ENCODE measurements around the gene TMCO1. TPM values are rescaled to one million over a fixed set of nuclear protein-coding genes. Genes with fewer than 3 reads are reported as not detected.
"Not testable (repeated sequence)": the region's sequence is repeated elsewhere in the genome, so short reads cannot be mapped to it uniquely, and the experiment has no call there.

TMCO1 gene
- total and polyA plus RNA-seq, 2 experiments from 2014 or later = 134 to 205 TPM

- Histone ChIP-seq H3K27ac (no peak overlapping the region), H3K9me3 (ENCODE audit: low read depth) (peaks cover 5% of the 10 kb centered on the region), H3K4me1 (ENCODE audit: insufficient read depth) (no peaks in the 10 kb centered on the region), H3K27me3 (no peaks in the 10 kb centered on the region), H2AFZ (no peak overlapping the region), H3K36me3 (replicated peaks; ENCODE audit: insufficient read depth, low read depth) (no peaks in the 10 kb centered on the region), H3K79me2 (no peaks in the 10 kb centered on the region), H3K9me2 (replicated peaks; ENCODE audit: insufficient read depth) (no peaks in the 10 kb centered on the region), H3K4me3 (no peak overlapping the region), H4K20me1 (ENCODE audit: insufficient read depth, poor library complexity, severe bottlenecking) (no peaks in the 10 kb centered on the region), H3K4me2 (no peak overlapping the region)
- TF ChIP-seq EZH2 (IDR thresholded peaks at IDR 0.05; ENCODE audit: borderline replicate concordance) = no peak
- TF ChIP-seq EZH2phosphoT487 (IDR thresholded peaks at IDR 0.05; ENCODE audit: low read depth, severe bottlenecking, unreplicated experiment) = no peak
- TF ChIP-seq CTCF (IDR thresholded peaks at IDR 0.05; ENCODE audit: poor library complexity) = no peak
- WGBS (ENCODE audit: low lambda C conversion rate, missing lambda C conversion rate) = 79% methylated on average over 2 of the region's 2 CpGs
- no peak for DNase-seq (ENCODE audit: low spot score)
Observed at GRCh38 chr1:165795894-165796293, 27.2 kb upstream of the TMCO1 start.

GRCh38 chr1:165793951-165794350 is 25.3 kb upstream of the TMCO1 start:
- Histone ChIP-seq H4K20me1 (ENCODE audit: insufficient read depth, poor library complexity, severe bottlenecking) (no peaks in the 10 kb centered on the region), H3K27me3 (no peaks in the 10 kb centered on the region), H3K4me2 (no peak overlapping the region), H3K36me3 (replicated peaks; ENCODE audit: insufficient read depth, low read depth) (no peaks in the 10 kb centered on the region), H2AFZ (no peak overlapping the region), H3K9me3 (ENCODE audit: low read depth) (no peaks in the 10 kb centered on the region), H3K4me1 (ENCODE audit: insufficient read depth) (no peaks in the 10 kb centered on the region), H3K27ac (no peak overlapping the region), H3K9me2 (replicated peaks; ENCODE audit: insufficient read depth) (no peaks in the 10 kb centered on the region), H3K79me2 (no peaks in the 10 kb centered on the region), H3K4me3 (no peak overlapping the region)
- DNase-seq (ENCODE audit: low spot score) = no peak
- no peak for TF ChIP-seq CTCF (IDR thresholded peaks at IDR 0.05; ENCODE audit: poor library complexity)
- no peak for TF ChIP-seq EZH2 (IDR thresholded peaks at IDR 0.05; ENCODE audit: borderline replicate concordance)
- TF ChIP-seq EZH2phosphoT487 (IDR thresholded peaks at IDR 0.05; ENCODE audit: low read depth, severe bottlenecking, unreplicated experiment) = no peak
- 77% methylated on average over 2 of the region's 2 CpGs for WGBS (ENCODE audit: low lambda C conversion rate, missing lambda C conversion rate)

- Histone ChIP-seq H3K4me3 (no peak overlapping the region), H3K27ac (no peak overlapping the region), H4K20me1 (ENCODE audit: insufficient read depth, poor library complexity, severe bottlenecking) (no peaks in the 10 kb centered on the region), H3K79me2 (no peaks in the 10 kb centered on the region), H3K9me2 (replicated peaks; ENCODE audit: insufficient read depth) (no peaks in the 10 kb centered on the region), H2AFZ (no peak overlapping the region), H3K36me3 (replicated peaks; ENCODE audit: insufficient read depth, low read depth) (no peaks in the 10 kb centered on the region), H3K4me1 (ENCODE audit: insufficient read depth) (no peaks in the 10 kb centered on the region), H3K9me3 (ENCODE audit: low read depth) (no peaks in the 10 kb centered on the region), H3K27me3 (no peaks in the 10 kb centered on the region), H3K4me2 (no peak overlapping the region)
- TF ChIP-seq CTCF (IDR thresholded peaks at IDR 0.05; ENCODE audit: poor library complexity) = no peak
- no peak for TF ChIP-seq EZH2phosphoT487 (IDR thresholded peaks at IDR 0.05; ENCODE audit: low read depth, severe bottlenecking, unreplicated experiment)
- no peak for TF ChIP-seq EZH2 (IDR thresholded peaks at IDR 0.05; ENCODE audit: borderline replicate concordance)
- 97% methylated on average over 1 of the region's 1 CpG for WGBS (ENCODE audit: low lambda C conversion rate, missing lambda C conversion rate)
- DNase-seq (ENCODE audit: low spot score) = no peak
Observed at GRCh38 chr1:165787741-165788140, 19.1 kb upstream of the TMCO1 start.

- H2AFZ ChIP-seq; H3K79me2 ChIP-seq; H3K9me3 ChIP-seq (ENCODE audit: low read depth); H3K27me3 ChIP-seq; H3K4me1 ChIP-seq (ENCODE audit: insufficient read depth); H3K9me2 ChIP-seq (replicated peaks; ENCODE audit: insufficient read depth); H3K36me3 ChIP-seq (replicated peaks; ENCODE audit: insufficient read depth, low read depth); H3K27ac ChIP-seq; H4K20me1 ChIP-seq (ENCODE audit: insufficient read depth, poor library complexity, severe bottlenecking); DNase-seq (ENCODE audit: low spot score); H3K4me2 ChIP-seq; H3K4me3 ChIP-seq: not testable (repeated sequence)
- WGBS (ENCODE audit: low lambda C conversion rate, missing lambda C conversion rate) = 93% methylated on average over 11 of the region's 11 CpGs
Observed at GRCh38 chr1:165783519-165783918, 14.9 kb upstream of the TMCO1 start.

GRCh38 chr1:165778197-165778596 is 9.5 kb upstream of the TMCO1 start:
- not testable (repeated sequence) for H3K4me3 ChIP-seq; DNase-seq (ENCODE audit: low spot score); H3K79me2 ChIP-seq; H3K9me3 ChIP-seq (ENCODE audit: low read depth); H3K36me3 ChIP-seq (replicated peaks; ENCODE audit: insufficient read depth, low read depth); H3K4me1 ChIP-seq (ENCODE audit: insufficient read depth); H3K27ac ChIP-seq; H2AFZ ChIP-seq; H4K20me1 ChIP-seq (ENCODE audit: insufficient read depth, poor library complexity, severe bottlenecking); H3K9me2 ChIP-seq (replicated peaks; ENCODE audit: insufficient read depth); H3K27me3 ChIP-seq; H3K4me2 ChIP-seq
- WGBS (ENCODE audit: low lambda C conversion rate, missing lambda C conversion rate) = 100% methylated on average over 2 of the region's 3 CpGs

Measured in hepatocyte (in vitro differentiated cells).